Neutrophil (primary cell): ENCODE results near the gene CCDC88A.

Source experiments
- H3K27ac ChIP-seq: fragments of 200-600 bp; sonication (generic); 2 replicates; pipeline ENCODE4 v1.5.1; 2016; ENCODE audit warnings: mild to moderate bottlenecking, moderate library complexity
- H3K27me3 ChIP-seq: fragments of 200-600 bp; sonication (generic); 2 replicates; pipeline ENCODE4 v1.6.0; 2016; ENCODE audit warnings: mild to moderate bottlenecking
- H3K36me3 ChIP-seq: fragments of 200-600 bp; sonication (generic); 2 replicates; pipeline ENCODE4 v1.5.1; 2017
- H3K4me1 ChIP-seq, 2 experiments: fragments of 200-600 bp in 1 of 2; sonication (generic) in 1 of 2; 1 replicate in 1 of 2; 2 replicates in 1 of 2; pipeline versions ENCODE4 v1.5.1 to v1.6.1; 2013 to 2016; ENCODE audit warnings: low read depth in 1 of 2, low read length in 1 of 2, mild to moderate bottlenecking in 1 of 2, moderate library complexity in 1 of 2; ENCODE audit not compliant: control insufficient read depth in 1 of 2, insufficient read depth in 1 of 2
- H3K4me3 ChIP-seq, 2 experiments: fragments of 200-600 bp in 1 of 2; sonication (generic) in 1 of 2; 1 replicate in 1 of 2; 2 replicates in 1 of 2; pipeline ENCODE4 v1.5.1; 2013 to 2016; ENCODE audit warnings: low read depth in 1 of 2, low read length in 1 of 2, mild to moderate bottlenecking in 1 of 2, moderate library complexity in 1 of 2
- H3K9me3 ChIP-seq: fragments of 200-600 bp; sonication (generic); 2 replicates; pipeline ENCODE4 v1.5.1; 2016
- TF ChIP-seq, protein P1 (sequence below): fragments of 200-600 bp; sonication (generic); IDR thresholded peaks from 2 replicates; pipeline ENCODE4 v1.5.1; 2016; ENCODE audit warnings: antibody characterized with exemption

CCDC88A gene

DNA sequence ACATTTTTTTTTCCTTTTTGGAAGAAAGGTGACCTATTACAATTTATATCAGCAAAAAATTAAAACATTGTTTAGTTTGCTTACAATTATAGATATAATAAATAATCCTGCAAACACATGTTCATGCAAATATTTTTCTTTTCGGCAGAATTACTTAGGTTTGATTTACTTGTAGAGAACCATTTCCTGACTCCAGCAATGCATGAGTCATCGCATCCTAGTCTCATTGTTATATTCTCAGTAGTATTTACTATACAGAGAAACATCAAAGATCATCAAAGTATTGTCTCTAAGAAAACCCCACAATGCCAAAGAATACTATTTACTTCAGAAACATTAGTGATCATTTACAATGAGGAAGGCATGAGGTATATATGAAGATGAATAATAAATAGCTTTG lies 110.2 kb downstream of the CCDC88A start:
- Histone ChIP-seq H3K27me3 (no peaks in the 10 kb centered on the region), H3K4me3 (no peak overlapping the region), H3K9me3 (no peaks in the 10 kb centered on the region), H3K36me3 (peaks cover 24% of the 10 kb centered on the region), H3K4me1 (no peaks in the 10 kb centered on the region), H3K27ac (no peak overlapping the region)
- TF ChIP-seq, protein P1, sequence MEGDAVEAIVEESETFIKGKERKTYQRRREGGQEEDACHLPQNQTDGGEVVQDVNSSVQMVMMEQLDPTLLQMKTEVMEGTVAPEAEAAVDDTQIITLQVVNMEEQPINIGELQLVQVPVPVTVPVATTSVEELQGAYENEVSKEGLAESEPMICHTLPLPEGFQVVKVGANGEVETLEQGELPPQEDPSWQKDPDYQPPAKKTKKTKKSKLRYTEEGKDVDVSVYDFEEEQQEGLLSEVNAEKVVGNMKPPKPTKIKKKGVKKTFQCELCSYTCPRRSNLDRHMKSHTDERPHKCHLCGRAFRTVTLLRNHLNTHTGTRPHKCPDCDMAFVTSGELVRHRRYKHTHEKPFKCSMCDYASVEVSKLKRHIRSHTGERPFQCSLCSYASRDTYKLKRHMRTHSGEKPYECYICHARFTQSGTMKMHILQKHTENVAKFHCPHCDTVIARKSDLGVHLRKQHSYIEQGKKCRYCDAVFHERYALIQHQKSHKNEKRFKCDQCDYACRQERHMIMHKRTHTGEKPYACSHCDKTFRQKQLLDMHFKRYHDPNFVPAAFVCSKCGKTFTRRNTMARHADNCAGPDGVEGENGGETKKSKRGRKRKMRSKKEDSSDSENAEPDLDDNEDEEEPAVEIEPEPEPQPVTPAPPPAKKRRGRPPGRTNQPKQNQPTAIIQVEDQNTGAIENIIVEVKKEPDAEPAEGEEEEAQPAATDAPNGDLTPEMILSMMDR = no peak

DNA sequence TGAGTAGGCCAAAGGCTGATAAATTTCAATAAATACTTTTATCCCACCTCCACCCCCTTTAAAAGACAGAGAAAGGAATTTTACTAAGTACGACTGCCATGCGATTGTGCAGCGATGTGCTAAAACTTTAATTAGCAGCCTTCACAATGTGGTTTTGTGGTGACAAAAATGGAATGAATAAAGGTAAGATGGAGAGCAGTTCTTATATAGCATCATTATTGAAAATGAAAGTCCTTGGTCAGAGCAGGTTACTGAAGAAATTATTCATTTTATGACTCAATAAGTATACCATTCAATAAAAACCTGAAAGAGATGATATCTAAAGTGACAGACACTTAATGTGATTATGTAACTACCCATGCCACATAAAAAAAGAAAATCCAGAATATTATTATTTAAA lies 117.4 kb downstream of the CCDC88A start:
- Histone ChIP-seq H3K27me3 (no peaks in the 10 kb centered on the region), H3K4me1 (no peaks in the 10 kb centered on the region), H3K27ac (no peak overlapping the region), H3K36me3 (no peaks in the 10 kb centered on the region), H3K4me3 (no peak overlapping the region), H3K9me3 (no peaks in the 10 kb centered on the region)
- TF ChIP-seq, protein P1 = no peak

DNA sequence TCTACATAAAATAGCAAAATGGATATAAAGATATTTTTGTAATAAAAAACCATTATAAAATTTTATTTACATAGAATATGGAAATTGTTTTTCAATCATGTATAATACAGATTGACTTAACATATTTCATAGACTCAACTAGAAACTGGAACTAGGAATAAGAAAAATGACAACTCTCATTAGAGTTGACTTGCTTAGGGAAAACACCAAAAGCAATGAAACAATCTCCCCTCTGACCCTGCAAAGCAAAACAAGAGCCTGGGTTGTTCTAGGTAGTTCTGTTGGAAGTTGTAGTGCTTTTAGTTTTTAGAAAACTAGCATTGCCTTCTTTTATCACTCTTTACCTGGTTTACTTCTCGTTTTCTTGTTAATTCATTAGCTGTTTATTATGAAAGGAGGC lies 118.4 kb downstream of the CCDC88A start:
- Histone ChIP-seq H3K4me3 (no peak overlapping the region), H3K27me3 (no peaks in the 10 kb centered on the region), H3K36me3 (no peaks in the 10 kb centered on the region), H3K27ac (no peak overlapping the region), H3K4me1 (no peaks in the 10 kb centered on the region), H3K9me3 (no peaks in the 10 kb centered on the region)
- TF ChIP-seq, protein P1 = no peak

DNA sequence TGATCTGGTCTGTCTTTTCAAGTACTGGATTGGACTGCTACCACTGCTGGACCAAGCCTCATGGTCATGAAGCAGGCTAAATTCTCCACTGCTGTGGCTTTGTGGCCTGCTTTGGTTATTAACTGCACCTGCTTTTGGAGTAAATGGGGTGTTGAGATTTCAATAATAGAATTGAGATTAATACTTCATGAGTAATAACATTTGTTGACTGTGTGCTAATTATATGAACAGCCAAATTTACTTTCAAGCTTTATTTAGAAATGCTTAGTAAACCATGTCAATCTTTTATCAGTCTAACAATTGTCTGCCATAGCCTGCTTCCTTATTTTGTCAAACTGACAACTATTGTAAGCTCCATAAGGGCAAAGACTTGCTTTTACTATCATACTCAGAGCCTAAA lies 123.3 kb downstream of the CCDC88A start:
- Histone ChIP-seq H3K4me3 (no peak overlapping the region), H3K27ac (no peak overlapping the region), H3K27me3 (no peaks in the 10 kb centered on the region), H3K4me1 (peaks cover 15% of the 10 kb centered on the region in 2 experiments), H3K9me3 (no peaks in the 10 kb centered on the region), H3K36me3 (peaks cover 8% of the 10 kb centered on the region)
- TF ChIP-seq, protein P1 = no peak

DNA sequence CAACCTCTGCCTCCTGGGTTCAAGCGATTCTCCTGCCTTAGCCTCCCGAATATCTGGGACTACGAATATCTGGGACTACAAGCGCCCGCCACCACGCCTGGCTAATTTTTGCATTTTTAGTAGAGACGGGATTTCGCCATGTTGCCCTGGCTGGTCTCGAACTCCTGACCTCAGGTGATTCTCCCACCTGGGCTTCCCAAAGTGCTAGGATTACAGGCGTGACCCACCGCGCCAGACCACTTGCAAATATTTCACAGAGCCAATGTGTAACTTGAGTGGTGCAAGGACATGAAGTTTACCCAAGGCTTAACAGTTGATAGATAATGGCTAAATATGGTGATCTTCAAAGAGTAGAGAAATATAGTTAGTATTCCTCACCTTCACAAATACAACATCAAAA lies 136.6 kb downstream of the CCDC88A start:
- Histone ChIP-seq H3K9me3 (no peaks in the 10 kb centered on the region), H3K27me3 (no peaks in the 10 kb centered on the region), H3K4me1 (peaks cover 17 to 18% of the 10 kb centered on the region in 2 experiments), H3K36me3 (no peaks in the 10 kb centered on the region), H3K4me3 (peak overlapping the region; percentile 77 to 81), H3K27ac (peak overlapping the region; percentile 89)
- TF ChIP-seq, protein P1 = no peak
